ENCODE data around the gene TMEM95.

- no peak for TF ChIP-seq CTCF (conservative IDR thresholded peaks at IDR 0.05 in 1 of 2, IDR thresholded peaks at IDR 0.05 in 1 of 2; ENCODE audit: extremely low read depth in 1 of 2, insufficient read depth in 1 of 2, low read depth in 1 of 2, low read length in 2 of 2)
- TF ChIP-seq EZH2 (IDR thresholded peaks at IDR 0.05; ENCODE audit: borderline replicate concordance, low read length) = no peak
These were observed 25.5 kb upstream of the TMEM95 start for GRCh38 chr17:7329374-7329996.
